B cell (primary cell): ENCODE data around the gene PFN3. TPM values are rescaled to one million over a fixed set of nuclear protein-coding genes. Genes with fewer than 3 reads are reported as not detected.

Source experiments
- ATAC-seq: fragments of 200-7000 bp; cut with Tn5 transposase; one replicate; pipeline ENCODE4 v1.10.0; 2021; ENCODE audit warnings: low read depth, mild to moderate bottlenecking, moderate number of reproducible peaks, moderate library complexity
- CTCF ChIA-PET: fragments of 350-600 bp; sonication (Branson Sonifier 250); formaldehyde crosslinking; loops from one replicate; lab custom pipeline; 2021; ENCODE audit warnings: antibody characterized with exemption, inconsistent platforms; lab: Charles Lee
- POLR2A ChIA-PET: fragments of 350-600 bp; sonication (Branson Sonifier 250); formaldehyde crosslinking; loops from one replicate; lab custom pipeline; 2021; ENCODE audit warnings: antibody characterized with exemption; lab: Charles Lee
- DNase-seq: peaks from one replicate; pipeline ENCODE4 v3.0.0; 2013
- H2AFZ ChIP-seq: 2 replicates; pipeline ENCODE4 v1.6.1; 2012; ENCODE audit warnings: mild to moderate bottlenecking, low read depth, low read length; ENCODE audit not compliant: insufficient read depth, poor library complexity, severe bottlenecking
- H3K27ac ChIP-seq, 2 donors: 1 replicate in 1 of 2; 2 replicates in 1 of 2; pipeline ENCODE4 v1.5.1; 2012 to 2013; ENCODE audit warnings: low read length in 2 of 2, mild to moderate bottlenecking in 2 of 2, moderate library complexity in 1 of 2
- H3K27me3 ChIP-seq, 4 experiments: fragments of 200-600 bp in 1 of 4; sonication (generic) in 1 of 4; replicated peaks in 1 of 4; 1 replicate in 2 of 4; 2 replicates in 2 of 4; pipeline versions ENCODE4 v1.6.1 to v1.7.0; 2013 to 2016; ENCODE audit warnings: low read length in 3 of 4, mild to moderate bottlenecking in 2 of 4, mixed read lengths in 1 of 4, moderate library complexity in 1 of 4; ENCODE audit not compliant: insufficient read depth in 4 of 4, control insufficient read depth in 3 of 4; ENCODE audit errors: control extremely low read depth in 1 of 4
- H3K36me3 ChIP-seq, 2 experiments: replicated peaks in 1 of 2; 1 replicate in 1 of 2; 2 replicates in 1 of 2; pipeline versions ENCODE4 v1.6.1 to v1.7.1; 2013; ENCODE audit warnings: low read length in 1 of 2; ENCODE audit not compliant: insufficient read depth in 2 of 2, control insufficient read depth in 1 of 2; ENCODE audit errors: control extremely low read depth in 1 of 2, extremely low read depth in 1 of 2
- H3K4me1 ChIP-seq, 2 donors: fragments of 200-600 bp in 1 of 2; sonication (generic) in 1 of 2; 1 replicate in 1 of 2; 2 replicates in 1 of 2; pipeline versions ENCODE4 v1.5.1 to v1.6.1; 2013 to 2017; ENCODE audit warnings: low read length in 2 of 2; ENCODE audit not compliant: control insufficient read depth in 2 of 2, insufficient read depth in 2 of 2
- H3K4me2 ChIP-seq: replicated peaks from 2 replicates; pipeline ENCODE3; 2012; ENCODE audit warnings: mild to moderate bottlenecking, low read depth, low read length; ENCODE audit not compliant: poor library complexity, severe bottlenecking
- H3K4me3 ChIP-seq, 5 experiments: fragments of 200-600 bp in 1 of 5; sonication (generic) in 1 of 5; 1 replicate in 3 of 5; 2 replicates in 2 of 5; pipeline versions ENCODE4 v1.5.1 to v1.7.0; 2011 to 2016; ENCODE audit warnings: low read length in 4 of 5, mild to moderate bottlenecking in 4 of 5, low read depth in 2 of 5, control low read depth in 1 of 5, moderate library complexity in 1 of 5; ENCODE audit not compliant: insufficient read depth in 1 of 5; ENCODE audit errors: control extremely low read depth in 1 of 5, extremely low read depth in 1 of 5
- H3K79me2 ChIP-seq: fragments of 200-600 bp; sonication (generic); one replicate; pipeline ENCODE4 v1.6.0; 2016; ENCODE audit warnings: low read length; ENCODE audit not compliant: control insufficient read depth, insufficient read depth
- H3K9ac ChIP-seq: fragments of 200-600 bp; sonication (generic); 2 replicates; pipeline ENCODE4 v1.6.1; 2017; ENCODE audit warnings: mild to moderate bottlenecking, low read length, moderate library complexity
- H3K9me3 ChIP-seq, 3 donors: one replicate each; pipeline versions ENCODE4 v1.6.1 to v1.7.1; 2013; ENCODE audit warnings: low read length in 2 of 3; ENCODE audit not compliant: control insufficient read depth in 2 of 3, insufficient read depth in 1 of 3; ENCODE audit errors: control extremely low read depth in 1 of 3
- H4K20me1 ChIP-seq: 2 replicates; pipeline ENCODE4 v1.6.0; 2012; ENCODE audit warnings: mild to moderate bottlenecking, low read length; ENCODE audit not compliant: insufficient read depth, control insufficient read depth, poor library complexity, severe bottlenecking
- H3K27ac Mint-ChIP-seq: one replicate; pipeline ENCODE4 v1.8.0; 2021; ENCODE audit warnings: mixed read lengths
- H3K27me3 Mint-ChIP-seq: one replicate; pipeline ENCODE4 v1.8.0; 2021; ENCODE audit warnings: mixed read lengths
- H3K4me1 Mint-ChIP-seq: one replicate; pipeline ENCODE4 v1.8.0; 2021; ENCODE audit warnings: mixed read lengths
- H3K4me3 Mint-ChIP-seq: one replicate; pipeline ENCODE4 v1.8.0; 2021; ENCODE audit warnings: mixed read lengths
- H3K9me3 Mint-ChIP-seq: one replicate; pipeline ENCODE4 v1.8.0; 2022; ENCODE audit warnings: mixed read lengths; ENCODE audit not compliant: insufficient read depth
- EZH2 ChIP-seq: IDR thresholded peaks from 2 replicates; pipeline ENCODE4 v1.6.1; 2012; ENCODE audit warnings: borderline replicate concordance, low read depth, mild to moderate bottlenecking, moderate library complexity, low read length; ENCODE audit not compliant: insufficient read depth, poor library complexity, severe bottlenecking
- WGBS: methylation state at CpG from one replicate; pipeline ENCODE4 v1.1.5; 2013; ENCODE audit warnings: missing lambda C conversion rate; ENCODE audit not compliant: insufficient coverage; 5-methylcytosine and 5-hydroxymethylcytosine counted together
- intact Hi-C: fragments of 100-400 bp; cut with micrococcal nuclease; formaldehyde crosslinking; loops from one replicate; pipeline ENCODE4 v1.10.0; 2022
- polyA plus RNA-seq: library from polyadenylated mRNA; depleted of rRNA; stranded (reverse); fragments of >200 nt; gene quantifications from 2 replicates; pipeline ENCODE4 v1.2.3, GENCODE V29; 2012
- total RNA-seq, 2 donors: library from RNA; stranded (reverse); fragments of 120-200 nt in 1 of 2; gene quantifications; 1 replicate in 1 of 2; 2 replicates in 1 of 2; pipeline versions ENCODE4 v1.2.3 to v1.2.4, GENCODE V29; 2013 to 2022
- TF ChIP-seq, protein P1 (sequence below): fragments of 200-600 bp; IDR thresholded peaks from one replicate; pipeline ENCODE4 v1.8.0; 2022; ENCODE audit warnings: antibody characterized with exemption, mild to moderate bottlenecking

Gene PFN3
- total and polyA plus RNA-seq, 2 donors (not counting 1 experiment from before 2014, with no cell fraction given), result not detected

- H3K27ac ChIP-seq, result peak within 1 kb of the TSS; percentile 87 to 93
- peaks cover 5 to 25% of the 10 kb centered on the region in 2 experiments for H3K36me3 ChIP-seq
- H3K4me3 ChIP-seq, result peak within 1 kb of the TSS; percentile 85 to 97 (median 90)
- Mint-ChIP-seq H3K9me3 (no peaks in the 10 kb centered on the region), H3K27me3 (no peaks in the 10 kb centered on the region), H3K4me3 (peak within 1 kb of the TSS; percentile 96), H3K27ac (peak within 1 kb of the TSS; percentile 100), H3K4me1 (peaks cover 61% of the 10 kb centered on the region)
- H3K4me1 ChIP-seq, result peaks cover 32 to 38% of the 10 kb centered on the region in 2 donors
- intact Hi-C loops, result loop anchor here (1.0 to 2.0 kb wide), 5 partner anchors 51 to 249 kb away; partner anchors contain the start of genes B4GALT7, GRK6, NSD1 and TMED9
- peaks cover 49% of the 10 kb centered on the region for H3K79me2 ChIP-seq
- 11% methylated on average over 51 of the region's 55 CpGs for WGBS
- TF ChIP-seq, protein P1, sequence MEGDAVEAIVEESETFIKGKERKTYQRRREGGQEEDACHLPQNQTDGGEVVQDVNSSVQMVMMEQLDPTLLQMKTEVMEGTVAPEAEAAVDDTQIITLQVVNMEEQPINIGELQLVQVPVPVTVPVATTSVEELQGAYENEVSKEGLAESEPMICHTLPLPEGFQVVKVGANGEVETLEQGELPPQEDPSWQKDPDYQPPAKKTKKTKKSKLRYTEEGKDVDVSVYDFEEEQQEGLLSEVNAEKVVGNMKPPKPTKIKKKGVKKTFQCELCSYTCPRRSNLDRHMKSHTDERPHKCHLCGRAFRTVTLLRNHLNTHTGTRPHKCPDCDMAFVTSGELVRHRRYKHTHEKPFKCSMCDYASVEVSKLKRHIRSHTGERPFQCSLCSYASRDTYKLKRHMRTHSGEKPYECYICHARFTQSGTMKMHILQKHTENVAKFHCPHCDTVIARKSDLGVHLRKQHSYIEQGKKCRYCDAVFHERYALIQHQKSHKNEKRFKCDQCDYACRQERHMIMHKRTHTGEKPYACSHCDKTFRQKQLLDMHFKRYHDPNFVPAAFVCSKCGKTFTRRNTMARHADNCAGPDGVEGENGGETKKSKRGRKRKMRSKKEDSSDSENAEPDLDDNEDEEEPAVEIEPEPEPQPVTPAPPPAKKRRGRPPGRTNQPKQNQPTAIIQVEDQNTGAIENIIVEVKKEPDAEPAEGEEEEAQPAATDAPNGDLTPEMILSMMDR, result no peak
- no peak for TF ChIP-seq EZH2
- ChIA-PET POLR2A (interaction anchor here (0.6 to 1.7 kb wide), 16 partner anchors 10 to 704 kb away, joined by 3 to 14 read pairs (median 3); partner anchors contain the start of genes B4GALT7, GRK6, PRELID1 and RAB24), CTCF (interaction anchor here (0.6 to 3.0 kb wide), 15 partner anchors 10 to 159 kb away, joined by 3 to 16 read pairs (median 4); no protein-coding TSS in a partner anchor)
- H3K9ac ChIP-seq, result peak within 1 kb of the TSS; percentile 93
- peak within 1 kb of the TSS; percentile 86 for H3K4me2 ChIP-seq
- no peaks in the 10 kb centered on the region for H3K9me3 ChIP-seq
- peaks cover 22% of the 10 kb centered on the region for H4K20me1 ChIP-seq
- H3K27me3 ChIP-seq, result no peaks in the 10 kb centered on the region
- peak; percentile 97 for DNase-seq
- peak; percentile 99 for ATAC-seq
- H2AFZ ChIP-seq, result peak within 1 kb of the TSS; percentile 92
Measured at GRCh38 chr5:177351392-177352329, 48.8 kb downstream of the PFN3 start, which contains the start of gene LMAN2. Gene LMAN2, minus strand, starts transcription at chr5:177351668. Its CDS starts 21 bp downstream, at chr5:177351647.
